NCI-H524 treated with DMSO at 0.1 percent for 48 hours (cell line): ENCODE results near the gene SLC10A1.
"Not testable (repeated sequence)": the region's sequence is repeated elsewhere in the genome, so short reads cannot be mapped to it uniquely, and the experiment has no call there.

Experiments used
- DNase-seq: peaks from one replicate; lab custom pipeline; 2025; lab: John Stamatoyannopoulos, UW

Gene SLC10A1

DNA sequence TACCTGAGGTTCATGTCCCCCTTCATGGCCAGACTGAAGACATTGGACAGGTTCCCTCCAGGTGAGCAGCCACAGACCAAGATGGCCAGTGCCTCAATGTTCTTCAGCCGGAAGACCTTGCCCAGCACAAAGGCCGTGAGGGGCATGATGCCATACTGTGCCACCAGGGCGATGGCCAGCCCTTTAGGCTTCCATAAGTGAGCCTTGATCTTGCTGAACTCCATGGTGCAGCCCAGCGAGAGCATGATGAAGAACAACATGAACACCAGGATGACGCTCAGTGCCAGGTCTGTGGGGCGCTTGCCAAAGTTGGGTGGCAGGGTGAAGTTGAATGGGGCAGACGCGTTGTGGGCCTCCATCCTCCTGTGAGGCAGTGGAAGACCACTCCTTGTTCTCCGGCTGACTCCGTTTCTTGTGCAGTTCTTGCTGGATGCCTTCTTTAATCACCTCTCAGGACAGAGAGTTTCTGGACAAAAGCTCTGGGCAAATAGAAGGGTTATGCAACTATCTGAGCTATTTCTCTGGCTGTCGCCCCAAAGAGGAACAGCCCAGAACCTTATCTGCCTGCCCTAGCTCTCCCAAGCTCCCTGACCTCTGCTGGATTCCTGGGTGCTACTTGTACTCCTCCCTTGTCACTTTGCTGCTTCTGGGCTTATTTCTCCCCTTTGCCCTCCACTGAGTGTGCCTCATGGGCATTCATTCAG, at the start of gene SLC10A1:
Gene SLC10A1 (minus strand): TSS at position 445 of the 704 bp plus-strand sequence. CDS start 86 bp downstream, at position 359.
- DNase-seq = no peak

DNA sequence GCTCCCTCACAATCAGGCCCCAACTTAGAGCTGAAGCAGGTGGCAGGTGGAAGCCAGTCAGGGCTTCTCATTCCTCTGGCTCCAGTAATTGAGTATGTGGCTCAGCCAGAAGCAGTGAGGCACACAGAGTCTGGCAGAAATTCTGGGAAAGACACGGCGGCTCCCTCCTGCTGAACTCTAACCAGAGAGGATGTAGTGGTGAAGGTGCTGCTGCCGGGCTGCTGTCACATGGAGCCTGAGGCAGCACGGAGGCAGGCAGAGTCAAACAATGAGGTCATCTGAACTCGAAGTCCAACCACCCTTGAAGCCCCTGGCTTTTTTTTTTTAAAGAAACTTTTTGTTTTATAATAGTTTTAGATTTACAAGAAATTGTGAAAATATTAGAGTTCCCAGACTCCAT, 48.7 kb upstream of the SLC10A1 start:
- DNase-seq = no peak

GRCh38 chr14:69845050-69845581, 48.1 kb upstream of the SLC10A1 start:
- no peak for DNase-seq

DNA sequence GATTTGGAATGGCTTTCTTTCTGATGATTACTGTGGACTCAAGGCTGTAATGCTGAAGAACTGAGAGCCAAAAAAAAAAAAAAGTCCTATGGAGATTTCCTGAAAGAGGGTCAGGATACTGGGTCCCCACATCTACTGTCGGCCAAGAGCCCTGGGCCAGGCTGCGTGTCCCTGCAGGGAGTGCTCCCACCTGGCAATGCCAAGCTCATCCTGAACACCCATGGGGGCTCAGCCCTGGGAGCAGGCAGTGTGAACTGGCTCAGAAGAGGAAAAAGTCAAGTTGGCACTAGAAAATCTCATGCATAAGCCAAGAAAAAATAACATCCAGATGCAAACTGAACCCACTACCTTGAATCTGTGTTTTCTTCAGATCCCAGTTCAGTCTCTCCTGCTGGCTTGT, 47.1 kb upstream of the SLC10A1 start:
- no peak for DNase-seq

DNA sequence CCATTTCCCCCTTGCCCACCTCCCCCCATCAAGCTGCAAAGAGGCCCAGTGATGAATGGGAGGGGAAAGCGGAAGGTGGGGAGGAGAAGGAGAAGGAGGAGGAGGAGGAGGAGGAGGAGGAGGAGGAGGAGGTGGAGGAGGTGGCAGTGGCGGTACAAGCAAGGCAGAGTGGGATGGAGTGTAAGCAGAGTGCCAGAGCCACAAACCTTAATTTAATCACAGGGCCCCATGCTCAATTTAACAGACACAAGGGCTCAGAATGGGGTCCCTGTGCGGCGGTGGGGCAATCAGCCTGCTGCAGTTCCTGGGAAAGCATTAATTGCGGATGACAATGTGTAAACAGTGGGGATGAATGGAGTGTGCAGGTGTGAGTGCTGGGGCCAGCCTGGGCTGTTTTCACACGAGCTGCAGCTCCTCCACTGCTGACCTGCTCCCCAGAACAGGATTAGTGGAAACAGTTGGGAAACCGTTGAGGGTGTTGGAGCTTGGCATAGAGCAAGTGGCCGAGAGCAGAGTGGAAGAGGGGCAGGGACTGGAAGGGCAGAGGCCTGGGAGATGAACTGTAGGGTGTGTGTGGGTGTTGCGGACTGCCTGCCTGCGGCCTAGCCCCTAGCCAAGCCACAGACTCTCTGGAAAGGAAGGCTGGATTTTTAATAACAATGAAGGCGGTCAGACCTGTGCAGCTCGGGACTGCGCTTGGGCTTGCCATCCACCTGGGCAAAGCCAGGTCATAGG, 45.8 kb upstream of the SLC10A1 start:
- no peak for DNase-seq

DNA sequence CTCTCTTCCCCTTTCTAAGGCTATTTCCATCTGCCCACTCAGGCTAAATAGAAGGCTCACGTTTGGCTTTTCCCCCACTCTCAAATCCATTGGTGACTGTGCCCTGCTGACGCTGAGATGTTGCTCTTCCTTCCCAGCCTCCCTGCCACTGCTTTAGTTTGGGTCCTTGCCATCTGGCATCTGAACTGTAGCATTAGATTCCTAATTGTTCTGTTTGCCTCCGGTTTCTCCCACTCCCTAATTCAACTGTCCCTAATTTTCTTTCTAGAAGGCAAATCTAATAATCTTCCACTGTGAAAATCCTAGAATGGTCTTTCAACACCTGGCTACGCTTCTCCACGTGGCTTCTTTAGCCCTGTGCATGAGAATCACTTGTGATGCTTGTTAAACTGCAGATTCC, 44.6 kb upstream of the SLC10A1 start:
- peak; percentile 77 for DNase-seq

DNA sequence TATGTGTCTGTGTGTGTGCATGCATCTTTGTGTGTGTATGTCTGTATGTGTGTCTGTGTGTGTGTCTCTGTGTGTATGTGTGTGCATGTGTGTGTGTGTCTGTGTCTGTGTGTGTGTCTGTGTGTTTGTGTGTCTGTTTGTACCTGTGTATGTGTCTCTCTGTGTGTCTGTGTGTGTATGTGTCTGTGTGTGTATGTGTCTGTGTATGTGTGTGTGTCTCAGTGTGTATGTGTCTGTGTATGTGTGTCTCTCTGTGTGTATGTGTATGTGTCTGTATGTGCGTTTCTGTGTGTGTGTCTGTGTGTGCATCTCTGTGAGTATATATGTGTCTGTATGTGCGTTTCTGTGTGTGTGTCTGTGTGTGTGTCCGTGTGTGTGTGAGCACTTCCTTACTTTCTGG, 42.6 kb upstream of the SLC10A1 start:
- DNase-seq = no peak

- no peak for DNase-seq
Measured at GRCh38 chr14:69838881-69839416, 41.9 kb upstream of the SLC10A1 start.

DNA sequence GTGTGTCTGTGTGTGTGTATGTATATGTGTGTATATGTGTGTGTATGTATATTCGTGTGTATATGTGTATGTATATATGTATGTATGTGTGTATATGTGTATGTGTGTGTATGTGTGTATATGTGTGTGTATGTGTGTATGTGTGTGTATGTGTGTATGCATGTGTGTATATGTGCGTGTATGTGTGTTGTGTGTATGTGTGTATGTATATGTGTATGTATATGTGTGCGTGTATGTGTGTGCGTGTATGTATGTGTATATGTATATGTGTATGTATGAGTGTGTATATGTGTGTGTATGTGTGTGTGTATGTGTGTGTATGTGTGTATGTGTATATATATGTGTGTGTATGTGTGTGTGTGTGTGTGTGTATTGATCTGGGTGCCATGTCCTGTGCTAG, 31.8 kb upstream of the SLC10A1 start:
- no peak for DNase-seq

DNA sequence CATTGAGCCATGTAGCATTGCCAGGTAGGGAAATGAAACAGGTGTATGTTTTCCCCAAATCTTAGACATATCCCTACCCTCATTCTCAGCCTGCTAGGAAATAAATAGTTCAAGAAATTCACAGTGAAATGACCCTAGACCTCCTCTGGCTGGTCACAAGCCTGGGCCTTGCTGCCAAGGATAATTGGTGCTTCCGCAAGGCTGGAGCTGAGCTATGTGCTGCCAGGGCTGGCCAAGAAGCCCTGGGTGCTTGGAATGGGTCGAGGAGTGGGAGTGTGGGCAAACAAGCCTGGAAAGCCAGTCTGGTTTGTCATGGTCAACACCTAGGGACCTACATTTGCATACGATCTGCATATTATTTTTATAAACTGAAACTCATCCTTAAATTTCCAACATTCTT, 31.3 kb upstream of the SLC10A1 start:
- no peak for DNase-seq

DNA sequence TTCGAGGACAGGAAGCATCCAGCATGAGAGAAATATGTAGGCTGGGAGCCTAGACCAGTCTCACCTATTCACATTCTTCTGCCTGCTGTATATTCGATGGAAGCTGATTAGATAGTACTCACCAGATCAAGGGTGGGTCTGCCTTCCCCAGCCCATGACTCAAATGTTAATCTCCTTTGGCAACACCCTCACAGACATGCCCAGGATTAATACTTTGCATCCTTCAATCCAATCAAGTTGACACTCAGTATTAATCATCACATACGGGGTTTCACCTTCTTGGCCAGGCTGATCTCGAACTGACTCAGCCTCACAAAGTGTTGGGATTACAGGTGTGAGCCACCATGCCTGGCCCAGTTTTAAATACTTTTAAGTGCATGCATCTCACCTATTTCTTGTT, 30.5 kb upstream of the SLC10A1 start:
- DNase-seq = no peak

- DNase-seq = no peak
Measured at GRCh38 chr14:69822456-69822855, 25.4 kb upstream of the SLC10A1 start.

GRCh38 chr14:69820991-69821390, 23.9 kb upstream of the SLC10A1 start:
- DNase-seq = no peak

DNA sequence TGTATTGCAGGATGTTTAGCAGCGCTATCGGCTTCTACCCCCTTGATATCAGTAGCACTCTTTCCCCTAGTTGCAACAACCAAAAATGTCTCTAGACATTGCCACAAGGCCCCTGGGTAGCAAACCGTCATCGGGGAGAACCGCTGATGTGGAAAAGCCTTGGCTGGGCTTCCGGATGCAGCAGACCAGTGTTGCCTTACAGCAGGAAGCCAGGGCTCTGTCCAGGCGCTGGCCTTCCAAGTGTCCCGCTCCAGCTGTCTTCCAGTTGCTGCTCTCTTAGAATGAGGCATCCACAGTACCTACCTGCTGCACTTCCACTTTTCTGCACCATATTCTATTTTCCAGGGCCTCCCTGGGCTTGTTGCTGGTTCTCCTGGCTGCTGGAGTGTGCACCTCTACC, 22.6 kb upstream of the SLC10A1 start:
- DNase-seq = no peak

DNA sequence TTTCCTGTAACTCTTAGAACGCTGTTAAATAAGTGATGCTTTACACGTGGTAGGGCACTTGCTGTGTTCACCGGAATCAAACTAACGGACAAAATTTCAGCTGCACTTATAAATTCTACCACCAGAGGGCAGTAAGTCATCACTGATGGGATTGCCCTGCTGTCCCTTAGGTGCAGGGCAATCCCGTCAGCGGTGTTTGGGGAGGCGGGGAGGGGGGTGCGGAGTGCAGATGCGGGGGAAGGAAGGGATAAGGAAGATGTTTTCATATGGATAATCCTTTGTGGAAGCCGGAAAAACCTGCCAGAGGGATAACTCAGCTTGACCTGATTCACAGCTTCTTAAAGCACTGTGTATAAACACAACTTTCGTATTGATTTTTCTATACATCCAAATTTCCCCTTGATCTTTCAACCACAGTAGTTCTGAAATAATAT, 21.7 kb upstream of the SLC10A1 start:
- peak; percentile 70 for DNase-seq

- no peak for DNase-seq
Measured at GRCh38 chr14:69816216-69816615, 19.2 kb upstream of the SLC10A1 start.

GRCh38 chr14:69815556-69815955, 18.5 kb upstream of the SLC10A1 start:
- no peak for DNase-seq

DNA sequence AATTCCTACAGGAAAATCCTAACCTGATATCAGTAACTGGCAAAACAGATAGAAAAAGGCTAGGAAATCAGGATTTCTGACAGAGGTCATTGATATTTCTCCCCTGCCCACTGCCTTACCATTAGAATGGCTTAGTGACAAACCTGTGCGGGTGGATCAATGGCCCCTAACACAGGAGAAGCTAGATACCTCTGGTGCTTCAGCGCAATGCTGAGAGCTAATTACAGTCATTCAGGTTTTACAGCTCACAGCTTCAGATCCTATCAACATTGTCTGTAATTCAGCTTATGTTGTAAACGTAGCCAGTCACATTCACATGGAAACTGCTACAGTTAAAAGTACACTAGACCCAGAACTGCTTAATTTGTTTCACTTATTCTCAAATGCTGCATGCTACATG, 17.4 kb upstream of the SLC10A1 start:
- no peak for DNase-seq

- DNase-seq = not testable (repeated sequence)
Measured at GRCh38 chr14:69813346-69813745, 16.3 kb upstream of the SLC10A1 start.

DNA sequence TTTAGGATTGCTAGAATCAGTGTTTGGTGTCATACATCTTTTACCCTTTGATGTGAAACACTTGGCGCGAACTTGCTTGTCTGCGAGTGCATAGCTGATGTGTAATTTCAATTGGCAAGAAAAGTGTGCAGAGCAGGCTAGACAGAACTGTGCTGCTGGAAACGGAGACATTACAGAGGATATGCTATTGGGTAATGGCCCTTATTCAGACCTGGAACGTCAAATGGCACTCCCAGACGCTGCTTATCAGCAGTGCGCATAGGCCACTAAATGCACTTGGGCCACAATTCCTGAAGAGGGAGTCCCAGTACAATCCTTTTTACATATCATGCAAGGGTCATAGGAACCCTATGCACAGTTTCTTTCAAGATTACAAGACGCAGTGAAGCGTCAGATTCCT, 15.7 kb upstream of the SLC10A1 start:
- peak; percentile 20 for DNase-seq

DNA sequence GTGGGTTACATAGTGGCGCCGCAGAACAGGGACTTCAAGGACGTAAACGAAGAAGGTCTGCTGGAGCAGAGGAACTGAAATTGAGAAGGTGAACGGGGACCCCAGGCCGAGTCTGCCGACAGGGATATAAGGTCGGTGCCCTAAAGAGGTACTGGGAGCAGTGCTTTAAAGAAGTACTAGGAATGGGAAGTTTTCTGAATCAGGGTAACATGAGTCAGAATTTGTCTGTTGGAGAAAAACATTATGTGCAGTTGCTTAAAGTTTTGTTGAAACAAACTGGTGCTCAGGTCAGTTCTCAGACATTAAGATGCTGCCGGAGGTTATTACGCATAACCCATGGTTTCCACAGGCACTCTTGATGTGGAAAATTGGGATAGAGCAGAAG, 14.8 kb upstream of the SLC10A1 start:
- DNase-seq = no peak

DNA sequence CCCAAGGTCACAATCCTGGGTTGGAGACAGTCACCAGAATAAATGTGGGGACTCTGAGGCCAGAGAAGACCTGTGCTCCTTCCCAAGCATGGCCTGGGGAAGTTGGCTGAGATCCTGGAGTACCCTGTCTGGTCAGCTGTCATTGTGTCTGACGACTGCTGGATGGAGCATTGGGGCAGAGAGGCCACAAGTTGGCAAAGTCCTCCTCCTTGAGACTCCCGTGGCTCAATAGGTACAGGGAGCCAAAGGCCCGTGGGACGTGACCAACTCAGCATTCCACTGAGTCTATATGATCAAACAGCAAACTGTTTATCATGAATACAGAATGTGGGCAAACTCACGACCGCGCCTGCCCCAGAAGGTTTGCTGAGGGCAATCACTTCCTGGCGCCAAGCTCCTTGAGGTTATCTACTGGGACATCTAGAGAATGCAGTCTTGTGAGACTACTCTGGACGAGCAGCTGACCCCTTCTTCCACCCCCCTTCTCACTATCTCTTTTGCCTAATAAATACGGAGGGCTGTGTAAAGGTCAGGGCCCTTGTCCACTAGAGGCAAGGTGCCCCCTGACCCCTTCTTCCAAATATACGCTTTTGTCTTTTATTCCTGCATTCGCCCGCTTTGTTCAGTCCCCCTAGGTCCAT, 14.3 kb upstream of the SLC10A1 start:
- no peak for DNase-seq
